Ovary (tissue), 9 donors: ENCODE data around the gene GNG2. TPM values are rescaled to one million over a fixed set of nuclear protein-coding genes. Genes with fewer than 3 reads are reported as not detected.

Experiments used
- DNase-seq, 5 donors: peaks; one replicate each; pipeline ENCODE4 v3.0.0-alpha.2; 2019 to 2020
- H3K27ac ChIP-seq, 2 donors: fragments of 200-600 bp; one replicate each; pipeline versions ENCODE4 v1.5.1 to v1.8.0; 2019 to 2022
- H3K27me3 ChIP-seq: fragments of 200-600 bp; one replicate; pipeline ENCODE4 v1.8.0; 2022
- H3K36me3 ChIP-seq: fragments of 200-600 bp; sonication (generic); one replicate; pipeline ENCODE4 v1.5.1; 2019
- H3K4me1 ChIP-seq: one replicate; pipeline ENCODE4 v1.8.1; 2013; ENCODE audit warnings: mild to moderate bottlenecking, moderate library complexity; ENCODE audit not compliant: insufficient read depth
- H3K4me3 ChIP-seq: fragments of 200-600 bp; sonication (generic); one replicate; pipeline ENCODE4 v1.5.1; 2017
- H3K9me3 ChIP-seq, 2 donors: fragments of 200-600 bp in 1 of 2; sonication (generic) in 1 of 2; one replicate each; pipeline versions ENCODE4 v1.5.1 to v1.8.1; 2013 to 2019; ENCODE audit warnings: mild to moderate bottlenecking in 1 of 2, moderate library complexity in 1 of 2
- EP300 ChIP-seq: sonication (generic); formaldehyde crosslinking; IDR thresholded peaks from one replicate; pipeline ENCODE4 v1.6.1; 2017; ENCODE audit warnings: antibody characterized with exemption
- POLR2A ChIP-seq: fragments of 450-650 bp; IDR thresholded peaks from one replicate; pipeline ENCODE4 v1.6.1; 2017; ENCODE audit warnings: antibody characterized with exemption, mild to moderate bottlenecking, moderate library complexity
- WGBS, 3 donors: extraction: QIAGEN DNeasy Blood & Tissue Kit in 1 of 3; methylation state at CpG; one replicate each; pipeline versions ENCODE4 v1.1.5 to v1.1.7; 2013 to 2017; 5-methylcytosine and 5-hydroxymethylcytosine counted together
- intact Hi-C, 4 donors: fragments of 100-400 bp; cut with DNase I; formaldehyde crosslinking; loops; one replicate each; pipeline versions ENCODE4 v1.11.0 to v1.15.1; 2022 to 2023
- polyA plus RNA-seq, 2 donors: library from polyadenylated mRNA; stranded (reverse); fragments of 200-250 nt in 1 of 2; fragments of 350-450 nt in 1 of 2; fragmentation: Illumina TruSeq in 1 of 2; extraction: RNeasy Lipid Tissue Mini Kit (QIAGEN cat#74804) in 1 of 2; gene quantifications; one replicate each; pipeline ENCODE4 v1.2.3, GENCODE V29; 2013 to 2014
- total RNA-seq, 7 donors: library from RNA; depleted of rRNA in 2 of 7; stranded (reverse); fragments of >200 nt in 2 of 7; fragmentation: NEBNext Ultra II Directional in 3 of 7; extraction: Animal tissue kit (Norgen Biotek cat#: 25700) in 3 of 7; gene quantifications; one replicate each; pipeline versions ENCODE4 v1.1.0 to v1.2.4, GENCODE V29; 2016 to 2023
- TF ChIP-seq, protein P1 (sequence below), 3 donors: fragments of 450-650 bp in 2 of 3; fragments of 200-600 bp in 1 of 3; IDR thresholded peaks; one replicate each; pipeline versions ENCODE4 v1.5.1 to v1.8.0; 2016 to 2022; ENCODE audit warnings: antibody characterized with exemption in 3 of 3, mild to moderate bottlenecking in 1 of 3
- donor health status: DM: no; HTN: no; CAD: no; lungs with moderate emphysema.
- donor health status: DM: no; HTN: no; CAD: no.
- donor health status: Bipolar disorder and iron deficiency.
- donor health status: DM: yes; HTN: yes; CAD: no.
- donor health status: DM: no; HTN: no; CAD: no.
- donor health status: DM: yes; HTN: yes; CAD: no.

Gene GNG2
- total and polyA plus RNA-seq, 9 donors: 9.4 to 29.4 (median 11.4) TPM

DNA sequence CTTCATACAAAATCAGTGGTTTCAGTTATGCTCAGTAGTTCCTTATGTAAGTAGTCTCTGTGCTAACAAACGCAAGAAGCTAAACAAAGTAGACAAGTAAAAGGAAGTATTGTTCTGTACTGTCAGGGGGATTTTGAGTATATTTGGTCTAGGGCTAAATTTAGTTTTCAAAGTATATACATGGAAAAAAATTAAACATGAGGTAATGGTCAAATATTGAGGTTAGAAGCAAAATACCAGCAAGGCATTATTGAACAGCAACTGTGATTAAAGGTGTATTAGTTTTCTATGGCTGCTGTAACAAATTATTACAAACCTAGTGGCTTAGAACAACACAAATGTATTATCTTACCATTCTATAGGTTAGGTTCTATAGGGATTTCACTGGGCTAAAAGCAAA, 18.8 kb downstream of the GNG2 start:
- TF ChIP-seq POLR2A: no peak
- TF ChIP-seq, protein P1, sequence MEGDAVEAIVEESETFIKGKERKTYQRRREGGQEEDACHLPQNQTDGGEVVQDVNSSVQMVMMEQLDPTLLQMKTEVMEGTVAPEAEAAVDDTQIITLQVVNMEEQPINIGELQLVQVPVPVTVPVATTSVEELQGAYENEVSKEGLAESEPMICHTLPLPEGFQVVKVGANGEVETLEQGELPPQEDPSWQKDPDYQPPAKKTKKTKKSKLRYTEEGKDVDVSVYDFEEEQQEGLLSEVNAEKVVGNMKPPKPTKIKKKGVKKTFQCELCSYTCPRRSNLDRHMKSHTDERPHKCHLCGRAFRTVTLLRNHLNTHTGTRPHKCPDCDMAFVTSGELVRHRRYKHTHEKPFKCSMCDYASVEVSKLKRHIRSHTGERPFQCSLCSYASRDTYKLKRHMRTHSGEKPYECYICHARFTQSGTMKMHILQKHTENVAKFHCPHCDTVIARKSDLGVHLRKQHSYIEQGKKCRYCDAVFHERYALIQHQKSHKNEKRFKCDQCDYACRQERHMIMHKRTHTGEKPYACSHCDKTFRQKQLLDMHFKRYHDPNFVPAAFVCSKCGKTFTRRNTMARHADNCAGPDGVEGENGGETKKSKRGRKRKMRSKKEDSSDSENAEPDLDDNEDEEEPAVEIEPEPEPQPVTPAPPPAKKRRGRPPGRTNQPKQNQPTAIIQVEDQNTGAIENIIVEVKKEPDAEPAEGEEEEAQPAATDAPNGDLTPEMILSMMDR (IDR thresholded peaks at IDR 0.05): no peak
- no peak for TF ChIP-seq EP300
- H3K27ac ChIP-seq: no peak overlapping the region
- H3K9me3 ChIP-seq: no peaks in the 10 kb centered on the region
- H3K36me3 ChIP-seq: no peaks in the 10 kb centered on the region
- 92 to 98% (median 98%) methylated on average over 1 of the region's 1 CpG for WGBS, 3 donors
- H3K4me3 ChIP-seq: no peak overlapping the region
- no peak for DNase-seq
- peaks cover 2% of the 10 kb centered on the region for H3K4me1 ChIP-seq
- intact Hi-C loops: loop anchor here in 1 of 4 donors (10.0 kb wide), 1 partner anchor 96 kb away; no protein-coding TSS in a partner anchor
- H3K27me3 ChIP-seq: no peaks in the 10 kb centered on the region

DNA sequence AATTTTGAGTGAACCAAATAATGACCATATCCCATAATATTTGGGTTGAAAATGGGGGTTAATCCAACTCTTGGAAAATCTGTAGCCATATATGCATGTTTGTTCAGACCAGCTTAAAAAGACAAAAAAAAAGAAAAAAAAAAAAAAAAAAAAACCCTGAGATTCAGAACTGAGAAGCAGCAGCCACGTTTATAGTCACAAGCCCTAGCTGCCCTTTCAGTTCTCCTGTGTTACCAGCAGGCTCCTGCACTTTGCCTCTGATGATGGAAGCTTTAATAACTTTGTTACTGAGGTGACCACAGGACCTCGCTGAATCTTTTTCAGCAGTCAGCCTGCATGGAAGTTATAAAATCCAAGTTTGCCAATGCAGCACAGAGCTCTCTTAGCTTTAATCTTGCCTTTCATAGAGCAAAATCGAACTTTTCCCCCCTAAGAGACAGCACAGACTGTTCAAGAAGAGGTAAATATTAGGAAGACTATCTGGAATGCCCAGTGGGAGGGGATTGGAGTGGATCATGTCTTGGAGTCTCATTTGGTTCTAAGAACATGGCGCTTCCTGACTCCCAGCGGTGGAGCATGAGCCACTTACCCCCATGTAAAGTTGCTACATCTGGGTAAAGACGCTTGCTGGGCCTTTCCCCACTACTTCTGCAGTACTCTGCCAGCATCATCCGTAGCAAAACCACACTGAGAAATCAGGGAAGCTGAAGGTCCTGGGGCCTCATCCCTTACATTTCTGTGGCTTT, 20.6 kb downstream of the GNG2 start:
- peak in 1 of 5 donors; percentile 24 for DNase-seq
- 53 to 59% (median 53%) methylated on average over 7 of the region's 7 CpGs for whole genome bisulfite sequencing, 3 donors
- intact Hi-C loops: no loop called here
- Histone ChIP-seq H3K27ac (no peak overlapping the region), H3K4me1 (peaks cover 2% of the 10 kb centered on the region), H3K9me3 (no peaks in the 10 kb centered on the region), H3K27me3 (no peaks in the 10 kb centered on the region), H3K36me3 (no peaks in the 10 kb centered on the region), H3K4me3 (no peak overlapping the region)
- TF ChIP-seq, protein P1 (IDR thresholded peaks at IDR 0.05): no peak
- no peak for TF ChIP-seq EP300
- no peak for TF ChIP-seq POLR2A

DNA sequence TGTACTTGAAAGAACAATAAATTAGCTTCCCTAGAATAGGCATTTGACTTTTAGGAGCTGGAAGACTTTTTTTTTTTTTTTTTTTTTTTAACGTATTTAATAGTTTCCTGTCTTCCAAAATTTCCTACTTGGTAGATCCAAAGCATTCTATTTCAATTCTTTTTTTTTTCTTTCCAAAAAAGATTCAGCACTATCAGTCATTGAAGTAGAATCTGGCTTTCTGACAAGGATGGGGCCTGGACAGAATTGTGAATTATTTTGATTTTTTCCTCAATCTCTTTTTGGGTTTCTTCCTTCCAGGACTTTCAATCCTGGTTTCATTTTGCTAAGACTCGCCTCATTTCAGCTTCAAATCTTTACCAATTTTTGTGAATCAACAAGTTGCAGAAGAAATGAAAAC, 21.2 kb downstream of the GNG2 start:
- no peaks in the 10 kb centered on the region for H3K27me3 ChIP-seq
- H3K9me3 ChIP-seq: no peaks in the 10 kb centered on the region
- no peak overlapping the region for H3K27ac ChIP-seq
- DNase-seq: no peak
- no peaks in the 10 kb centered on the region for H3K36me3 ChIP-seq
- TF ChIP-seq EP300: no peak
- TF ChIP-seq, protein P1 (IDR thresholded peaks at IDR 0.05): no peak
- TF ChIP-seq POLR2A: no peak
- peaks cover 2% of the 10 kb centered on the region for H3K4me1 ChIP-seq
- intact Hi-C loops: no loop called here
- 18 to 25% (median 24%) methylated on average over 2 of the region's 2 CpGs for WGBS, 3 donors
- H3K4me3 ChIP-seq: no peak overlapping the region

DNA sequence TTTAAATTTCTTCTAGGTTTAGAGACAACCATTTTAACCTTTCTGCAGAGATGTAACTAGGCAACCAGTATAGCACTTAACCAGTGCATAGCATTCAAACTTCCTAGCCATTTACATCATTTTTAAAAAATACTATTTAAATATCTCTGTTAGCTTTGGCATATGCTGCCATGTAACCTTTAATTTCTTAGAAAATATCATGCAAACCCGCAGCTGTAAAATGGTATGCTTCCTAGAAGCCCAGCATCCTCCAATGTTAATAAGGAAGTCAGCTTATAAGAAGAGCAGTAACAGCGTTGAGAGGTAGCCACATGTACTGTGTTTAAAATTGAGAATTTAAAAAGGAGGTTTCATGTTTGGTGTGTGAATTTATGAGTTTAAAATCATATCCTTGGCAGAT, 22.8 kb downstream of the GNG2 start:
- Histone ChIP-seq H3K27ac (no peak overlapping the region), H3K27me3 (no peaks in the 10 kb centered on the region), H3K4me1 (peaks cover 2% of the 10 kb centered on the region), H3K4me3 (no peak overlapping the region), H3K9me3 (no peaks in the 10 kb centered on the region), H3K36me3 (no peaks in the 10 kb centered on the region)
- no peak for DNase-seq
- no peak for TF ChIP-seq POLR2A
- TF ChIP-seq, protein P1 (IDR thresholded peaks at IDR 0.05): no peak
- no peak for TF ChIP-seq EP300
- intact Hi-C loops: no loop called here
- WGBS, 3 donors: 82 to 88% (median 86%) methylated on average over 2 of the region's 2 CpGs
